Omental fat pad (tissue), 4 donors: ENCODE results near the gene CADPS2. TPM values are rescaled to one million over a fixed set of nuclear protein-coding genes. Genes with fewer than 3 reads are reported as not detected.

Experiments
- ATAC-seq: fragments of 150-250 bp; one replicate; pipeline ENCODE4 v1.9.1; 2016; ENCODE audit warnings: mild to moderate bottlenecking, moderate library complexity; ENCODE audit not compliant: low FRiP score
- DNase-seq: peaks from one replicate; pipeline ENCODE4 v3.0.0-alpha.2; 2019; ENCODE audit warnings: low spot score
- total RNA-seq, 4 donors: library from RNA; depleted of rRNA; stranded (reverse); fragments of >200 nt; gene quantifications; one replicate each; pipeline ENCODE4 v1.1.0, GENCODE V29; 2016
- TF ChIP-seq, protein P1 (sequence below), 3 donors: fragments of 450-650 bp; IDR thresholded peaks; one replicate each; pipeline ENCODE4 v1.5.1; 2016 to 2017; ENCODE audit warnings: antibody characterized with exemption in 3 of 3, mild to moderate bottlenecking in 3 of 3, moderate library complexity in 2 of 3

Gene CADPS2
- total RNA-seq, 4 donors from 2014 or later, result 15.3 to 41.9 (median 24.4) TPM

DNA sequence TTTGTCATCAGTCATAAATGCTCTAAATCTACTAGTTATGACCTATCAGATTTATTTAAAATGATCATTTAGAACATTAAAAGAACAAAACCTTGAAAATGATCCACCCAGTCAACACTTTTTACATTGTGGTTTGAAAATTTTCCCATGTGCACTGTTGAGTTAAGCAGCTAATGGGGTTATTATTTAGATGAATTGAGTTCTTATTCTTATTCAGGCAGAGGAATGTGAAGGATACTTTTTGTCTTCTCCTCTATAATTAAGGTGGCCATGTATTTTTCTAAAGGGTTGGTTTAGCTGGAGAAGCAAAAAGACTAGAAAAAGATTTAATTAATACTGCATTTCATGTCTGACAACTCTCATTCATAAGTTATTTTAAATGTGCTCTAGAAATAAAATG lies 506.8 kb downstream of the CADPS2 start:
- TF ChIP-seq, protein P1, sequence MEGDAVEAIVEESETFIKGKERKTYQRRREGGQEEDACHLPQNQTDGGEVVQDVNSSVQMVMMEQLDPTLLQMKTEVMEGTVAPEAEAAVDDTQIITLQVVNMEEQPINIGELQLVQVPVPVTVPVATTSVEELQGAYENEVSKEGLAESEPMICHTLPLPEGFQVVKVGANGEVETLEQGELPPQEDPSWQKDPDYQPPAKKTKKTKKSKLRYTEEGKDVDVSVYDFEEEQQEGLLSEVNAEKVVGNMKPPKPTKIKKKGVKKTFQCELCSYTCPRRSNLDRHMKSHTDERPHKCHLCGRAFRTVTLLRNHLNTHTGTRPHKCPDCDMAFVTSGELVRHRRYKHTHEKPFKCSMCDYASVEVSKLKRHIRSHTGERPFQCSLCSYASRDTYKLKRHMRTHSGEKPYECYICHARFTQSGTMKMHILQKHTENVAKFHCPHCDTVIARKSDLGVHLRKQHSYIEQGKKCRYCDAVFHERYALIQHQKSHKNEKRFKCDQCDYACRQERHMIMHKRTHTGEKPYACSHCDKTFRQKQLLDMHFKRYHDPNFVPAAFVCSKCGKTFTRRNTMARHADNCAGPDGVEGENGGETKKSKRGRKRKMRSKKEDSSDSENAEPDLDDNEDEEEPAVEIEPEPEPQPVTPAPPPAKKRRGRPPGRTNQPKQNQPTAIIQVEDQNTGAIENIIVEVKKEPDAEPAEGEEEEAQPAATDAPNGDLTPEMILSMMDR (IDR thresholded peaks at IDR 0.05), result no peak
- DNase-seq (no peak), ATAC-seq (no peak)

DNA sequence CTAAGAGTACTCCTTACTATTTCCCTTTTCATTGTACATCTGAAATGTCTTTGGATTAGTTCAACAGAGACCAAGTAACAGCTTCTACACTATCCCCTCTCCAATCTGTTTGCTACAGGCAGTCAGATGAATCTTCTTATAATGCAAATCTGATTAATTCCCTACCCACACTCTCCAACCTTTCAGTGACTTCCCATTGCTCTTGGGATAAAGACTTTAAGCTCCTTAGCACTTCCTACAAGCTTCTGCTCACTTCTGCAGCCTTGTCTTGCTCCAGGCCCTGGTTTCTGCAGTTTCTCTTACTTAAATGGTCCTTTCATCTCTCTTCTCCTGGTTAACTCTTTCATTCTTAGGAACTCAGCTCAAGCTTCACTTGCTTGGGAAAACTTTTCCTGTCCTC lies 516.5 kb downstream of the CADPS2 start:
- TF ChIP-seq, protein P1 (IDR thresholded peaks at IDR 0.05), result no peak
- DNase-seq (no peak), ATAC-seq (no peak)

DNA sequence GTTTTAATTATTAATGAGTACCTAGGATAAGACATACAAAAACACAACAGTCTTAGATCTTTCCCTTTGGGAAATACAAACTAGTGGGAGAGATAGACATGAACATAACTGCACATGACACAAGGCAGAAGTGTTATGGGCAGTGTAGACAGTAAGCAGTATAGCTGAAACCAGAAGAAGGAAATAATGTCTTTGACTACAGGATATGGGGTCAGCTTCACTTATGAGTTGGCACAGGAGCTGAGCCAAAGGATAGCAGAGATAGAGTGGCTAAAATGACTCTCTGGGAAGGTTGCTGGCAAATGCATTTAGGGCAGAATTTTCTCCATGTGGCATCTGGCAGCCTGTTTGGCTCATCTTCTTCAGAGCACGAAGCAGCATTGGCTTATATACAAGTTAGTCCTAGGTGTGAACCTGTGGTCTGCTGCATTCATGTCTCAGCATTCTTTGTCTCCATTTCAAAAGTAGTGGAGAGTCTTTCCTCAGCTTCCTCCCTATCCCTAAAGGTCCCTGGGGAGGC lies 521.4 kb downstream of the CADPS2 start:
- DNase-seq (no peak), ATAC-seq (no peak)
- TF ChIP-seq, protein P1 (IDR thresholded peaks at IDR 0.05), result no peak

DNA sequence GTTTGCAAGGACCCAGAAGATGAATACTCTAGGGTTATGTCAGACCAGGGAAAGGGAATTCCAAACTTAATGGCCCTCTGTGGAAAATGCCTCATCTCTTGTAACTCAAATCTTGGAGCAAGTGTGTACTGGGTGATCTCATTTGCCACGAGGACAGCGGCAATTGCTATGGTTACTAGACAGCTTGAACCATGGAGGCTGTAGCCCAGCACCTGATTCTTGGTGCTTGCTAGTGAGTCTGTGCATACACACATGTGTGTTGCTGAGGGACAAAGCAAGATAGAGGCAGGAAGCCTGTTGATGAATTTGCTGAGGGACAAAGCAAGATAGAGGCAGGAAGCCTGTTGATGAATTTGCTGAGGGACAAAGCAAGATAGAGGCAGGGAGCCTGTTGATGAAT lies 523.1 kb downstream of the CADPS2 start:
- no peak for ATAC-seq
- TF ChIP-seq, protein P1 (IDR thresholded peaks at IDR 0.05), result no peak
- no peak for DNase-seq

DNA sequence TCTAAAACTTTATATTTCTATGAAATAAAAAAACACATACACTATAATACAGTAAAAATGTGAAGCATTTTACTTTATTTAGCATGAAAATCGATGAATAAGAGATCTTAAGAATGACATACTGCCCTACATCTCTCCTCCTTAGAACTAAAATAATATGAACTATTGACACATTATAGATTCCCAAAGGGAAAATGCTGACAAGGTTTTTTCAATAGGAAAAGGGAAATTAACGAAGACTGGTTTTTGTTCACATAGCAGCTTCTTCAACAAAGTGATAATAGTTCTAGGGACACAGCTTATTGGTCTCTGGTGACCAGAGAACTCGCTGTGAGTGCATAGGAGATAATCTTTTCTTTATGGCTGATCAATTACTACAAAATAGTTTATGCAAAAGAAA lies 523.8 kb downstream of the CADPS2 start:
- ATAC-seq (no peak), DNase-seq (no peak)
- TF ChIP-seq, protein P1 (IDR thresholded peaks at IDR 0.05), result no peak

DNA sequence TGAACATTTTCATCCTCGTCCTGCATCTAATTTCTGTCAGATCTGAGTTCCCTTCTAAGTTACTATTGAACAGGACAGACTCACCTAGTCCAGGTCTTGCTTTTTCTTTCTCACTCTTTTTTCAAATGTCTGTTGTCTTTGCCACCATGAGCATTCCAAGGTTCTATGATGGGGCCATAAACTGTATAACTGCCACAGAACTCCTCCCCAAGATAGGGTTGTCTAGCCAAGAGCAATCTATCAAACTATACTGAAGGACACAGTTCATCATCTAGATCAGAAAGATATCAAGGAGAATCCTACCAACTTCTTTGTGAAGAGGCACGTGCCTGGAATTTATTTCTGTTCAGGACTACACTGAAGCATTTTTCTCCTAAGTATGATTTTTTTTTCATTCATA lies 531.6 kb downstream of the CADPS2 start:
- TF ChIP-seq, protein P1 (IDR thresholded peaks at IDR 0.05), result no peak
- DNase-seq, result no peak
- no peak for ATAC-seq

DNA sequence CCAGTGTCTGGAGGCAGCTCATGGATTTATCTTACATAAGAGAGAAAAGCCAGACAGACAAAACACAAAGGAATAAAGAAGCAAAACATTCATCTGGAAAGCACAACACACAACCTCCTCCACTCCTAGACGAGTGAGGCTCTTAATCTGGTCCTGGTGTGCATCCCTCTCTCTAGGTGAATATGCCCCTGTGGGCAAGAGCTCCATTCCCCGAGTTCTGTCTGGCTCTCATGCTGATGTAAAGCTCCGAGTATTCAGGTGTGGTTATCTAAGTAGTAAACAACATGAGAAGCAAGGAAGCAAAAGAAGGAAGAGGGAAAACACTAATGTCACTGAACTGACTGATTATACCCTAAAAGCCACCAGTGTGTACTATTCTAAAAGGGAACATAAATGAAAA lies 533.8 kb downstream of the CADPS2 start:
- TF ChIP-seq, protein P1 (IDR thresholded peaks at IDR 0.05), result no peak
- ATAC-seq (no peak), DNase-seq (no peak)
